Activated T-cell treated with anti-CD3 and anti-CD28 coated beads, Interleukin-2, amount 50 U/mL, for 72 hours (primary cell): ENCODE data around the gene ASTN2. TPM values are rescaled to one million over a fixed set of nuclear protein-coding genes. Genes with fewer than 3 reads are reported as not detected.
"Not testable (repeated sequence)": the region's sequence is repeated elsewhere in the genome, so short reads cannot be mapped to it uniquely, and the experiment has no call there.

ENCODE experiments used
- ATAC-seq, 2 donors: fragments of 150-1000 bp; cut with Tn5 transposase; replicated peaks in 1 of 2; 2 replicates each; pipeline ENCODE4 v1.10.0; 2021; ENCODE audit warnings: moderate library complexity in 2 of 2, mild to moderate bottlenecking in 1 of 2
- DNase-seq, 2 donors: peaks; one replicate each; pipeline ENCODE4 v3.0.0; 2021 to 2022; ENCODE audit warnings: mixed read lengths in 1 of 2
- H3K27ac Mint-ChIP-seq: one replicate; pipeline ENCODE4 v1.8.0; 2022; ENCODE audit warnings: mild to moderate bottlenecking, moderate library complexity, mixed read lengths
- H3K27me3 Mint-ChIP-seq: one replicate; pipeline ENCODE4 v1.8.0; 2022; ENCODE audit warnings: low read depth, mixed read lengths
- H3K36me3 Mint-ChIP-seq, 2 donors: one replicate each; pipeline ENCODE4 v1.8.0; 2022; ENCODE audit warnings: mixed read lengths in 2 of 2, mild to moderate bottlenecking in 1 of 2; ENCODE audit not compliant: insufficient read depth in 2 of 2
- H3K4me1 Mint-ChIP-seq: one replicate; pipeline ENCODE4 v1.8.0; 2022; ENCODE audit warnings: low read depth, mixed read lengths
- H3K4me3 Mint-ChIP-seq, 2 donors: one replicate each; pipeline ENCODE4 v1.8.0; 2022; ENCODE audit warnings: mild to moderate bottlenecking in 2 of 2, mixed read lengths in 2 of 2, moderate library complexity in 2 of 2
- H3K9me3 Mint-ChIP-seq, 2 donors: one replicate each; pipeline ENCODE4 v1.8.0; 2022; ENCODE audit warnings: mixed read lengths in 2 of 2
- total RNA-seq, 2 donors: library from RNA; stranded (reverse); gene quantifications; one replicate each; pipeline ENCODE4 v1.2.3, GENCODE V29; 2022

Gene ASTN2
- total RNA-seq, 2 donors from 2014 or later: 4.2 to 5.6 TPM

- no peak for ATAC-seq
- H3K4me1 Mint-ChIP-seq: no peaks in the 10 kb centered on the region
- H3K27me3 Mint-ChIP-seq: no peaks in the 10 kb centered on the region
- no peak for DNase-seq
- H3K36me3 Mint-ChIP-seq: peaks cover under 1 to 2% of the 10 kb centered on the region in 2 donors
- H3K27ac Mint-ChIP-seq: no peak overlapping the region
- H3K9me3 Mint-ChIP-seq: peaks cover 2 to 7% of the 10 kb centered on the region in 2 donors
- no peak overlapping the region for H3K4me3 Mint-ChIP-seq
Observed at GRCh38 chr9:116461632-116462031, 953.2 kb downstream of the ASTN2 start.

- Mint-ChIP-seq H3K27ac (no peak overlapping the region), H3K4me3 (no peak overlapping the region)
Observed at GRCh38 chr9:116460026-116460425, 954.8 kb downstream of the ASTN2 start.

DNA sequence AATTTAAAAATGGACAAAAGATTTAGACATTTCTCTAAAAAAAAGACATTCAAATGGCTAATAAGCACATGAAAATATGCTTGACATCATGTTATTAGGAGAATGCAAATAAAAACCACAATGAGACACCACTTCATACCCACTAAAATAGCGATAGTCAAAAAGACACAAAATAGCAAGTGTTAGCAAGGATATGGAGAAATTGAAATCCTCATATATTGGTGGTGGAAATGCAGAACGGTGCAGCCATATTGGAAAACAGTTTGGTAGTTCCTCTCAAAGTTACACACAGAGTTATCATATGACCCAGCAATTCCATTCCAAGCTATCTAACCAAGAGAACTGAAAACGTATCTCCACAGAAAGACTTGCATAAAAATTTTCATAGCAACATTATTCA lies 955.3 kb downstream of the ASTN2 start:
- peaks cover 7 to 12% of the 10 kb centered on the region in 2 donors for H3K9me3 Mint-ChIP-seq
- ATAC-seq: no peak
- no peak for DNase-seq
- H3K27ac Mint-ChIP-seq: no peak overlapping the region
- H3K36me3 Mint-ChIP-seq: peaks cover 3 to 8% of the 10 kb centered on the region in 2 donors
- H3K4me1 Mint-ChIP-seq: no peaks in the 10 kb centered on the region
- H3K27me3 Mint-ChIP-seq: no peaks in the 10 kb centered on the region
- no peak overlapping the region for H3K4me3 Mint-ChIP-seq

More at GRCh38 chr9:116460026-116460425, 954.8 kb downstream of the ASTN2 start:
- no peak for ATAC-seq
- no peak for DNase-seq
- H3K27me3 Mint-ChIP-seq: no peaks in the 10 kb centered on the region
- H3K4me1 Mint-ChIP-seq: no peaks in the 10 kb centered on the region
- H3K36me3 Mint-ChIP-seq: peaks cover 3 to 8% of the 10 kb centered on the region in 2 donors
- H3K9me3 Mint-ChIP-seq: peaks cover 7 to 12% of the 10 kb centered on the region in 2 donors

- Mint-ChIP-seq H3K27me3 (no peaks in the 10 kb centered on the region), H3K4me1 (no peaks in the 10 kb centered on the region), H3K27ac (no peak overlapping the region), H3K9me3 (peaks cover 7 to 11% of the 10 kb centered on the region in 2 donors), H3K4me3 (no peak overlapping the region), H3K36me3 (peaks cover 3 to 8% of the 10 kb centered on the region in 2 donors)
- DNase-seq (no peak), ATAC-seq (no peak)
Observed at GRCh38 chr9:116456490-116457088, 958.3 kb downstream of the ASTN2 start.

DNA sequence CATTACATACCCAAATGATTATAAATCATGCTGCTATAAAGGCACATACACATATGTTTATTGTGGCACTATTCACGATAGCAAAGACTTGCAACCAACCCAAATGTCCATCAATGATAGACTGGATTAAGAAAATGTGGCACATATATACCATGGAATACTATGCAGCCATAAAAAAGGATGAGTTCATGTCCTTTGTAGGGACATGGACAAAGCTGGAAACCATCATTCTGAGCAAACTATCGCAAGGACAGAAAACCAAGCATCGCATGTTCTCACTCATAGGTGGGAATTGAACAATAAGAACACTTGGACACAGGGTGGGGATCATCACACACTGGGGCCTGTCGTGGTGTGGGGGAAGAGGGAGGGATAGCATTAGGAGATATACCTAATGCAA lies 960.3 kb downstream of the ASTN2 start:
- H3K4me1 Mint-ChIP-seq, H3K36me3 Mint-ChIP-seq, DNase-seq, H3K9me3 Mint-ChIP-seq, H3K4me3 Mint-ChIP-seq, H3K27ac Mint-ChIP-seq, H3K27me3 Mint-ChIP-seq, ATAC-seq: not testable (repeated sequence)

DNA sequence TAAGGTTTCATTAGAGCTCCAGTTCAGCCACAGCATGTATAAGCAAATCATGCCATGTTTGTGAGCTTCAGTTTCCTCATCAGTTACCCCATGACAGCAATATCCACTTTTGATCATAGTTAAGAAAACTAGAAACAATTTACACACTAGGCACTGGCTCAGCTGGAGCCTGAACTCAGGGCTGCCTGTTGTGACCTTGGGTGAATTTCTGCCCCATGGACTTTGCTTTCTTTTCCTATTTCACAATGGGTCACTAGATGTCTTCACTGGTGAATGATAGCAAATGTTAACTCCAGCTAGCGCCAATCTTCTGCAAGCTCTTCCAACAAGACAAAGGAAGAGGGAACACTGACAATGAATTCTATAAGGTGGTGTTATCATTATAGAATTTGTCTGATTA lies 961.1 kb downstream of the ASTN2 start:
- ATAC-seq: no peak
- no peak overlapping the region for H3K4me3 Mint-ChIP-seq
- no peak overlapping the region for H3K27ac Mint-ChIP-seq
- DNase-seq: no peak
- H3K36me3 Mint-ChIP-seq: peaks cover 3 to 8% of the 10 kb centered on the region in 2 donors
- H3K27me3 Mint-ChIP-seq: no peaks in the 10 kb centered on the region
- peaks cover 7 to 9% of the 10 kb centered on the region in 2 donors for H3K9me3 Mint-ChIP-seq
- no peaks in the 10 kb centered on the region for H3K4me1 Mint-ChIP-seq

DNA sequence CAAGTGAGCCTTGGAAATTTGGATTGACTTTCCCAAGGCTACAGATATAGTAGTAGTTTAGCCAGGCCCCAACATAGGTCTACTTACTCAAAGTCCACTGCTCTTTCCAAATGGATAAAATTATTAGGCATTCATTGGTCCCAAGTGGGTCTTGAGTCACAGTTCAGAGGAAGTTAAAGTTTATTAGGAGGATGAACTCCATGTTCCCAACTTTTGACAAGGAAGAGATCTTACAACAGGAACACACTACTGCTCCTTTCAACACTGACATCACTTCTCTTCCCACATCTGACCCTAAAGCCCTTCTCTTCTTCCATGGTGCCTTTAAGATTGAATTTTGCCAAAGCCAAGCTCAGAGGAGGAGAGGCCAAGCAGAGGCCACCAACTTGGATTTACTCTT lies 962.2 kb downstream of the ASTN2 start:
- Mint-ChIP-seq H3K27ac (no peak overlapping the region), H3K4me1 (no peaks in the 10 kb centered on the region), H3K36me3 (peaks cover 3 to 8% of the 10 kb centered on the region in 2 donors), H3K9me3 (peaks cover 7 to 9% of the 10 kb centered on the region in 2 donors), H3K4me3 (no peak overlapping the region), H3K27me3 (no peaks in the 10 kb centered on the region)
- ATAC-seq: no peak
- no peak for DNase-seq

GRCh38 chr9:116452227-116452626 lies 962.6 kb downstream of the ASTN2 start:
- DNase-seq (no peak), ATAC-seq (no peak)
- H3K4me3 Mint-ChIP-seq: no peak overlapping the region
- peaks cover 3 to 8% of the 10 kb centered on the region in 2 donors for H3K36me3 Mint-ChIP-seq
- no peaks in the 10 kb centered on the region for H3K4me1 Mint-ChIP-seq
- H3K27ac Mint-ChIP-seq: no peak overlapping the region
- H3K27me3 Mint-ChIP-seq: no peaks in the 10 kb centered on the region
- peaks cover 7 to 9% of the 10 kb centered on the region in 2 donors for H3K9me3 Mint-ChIP-seq

DNA sequence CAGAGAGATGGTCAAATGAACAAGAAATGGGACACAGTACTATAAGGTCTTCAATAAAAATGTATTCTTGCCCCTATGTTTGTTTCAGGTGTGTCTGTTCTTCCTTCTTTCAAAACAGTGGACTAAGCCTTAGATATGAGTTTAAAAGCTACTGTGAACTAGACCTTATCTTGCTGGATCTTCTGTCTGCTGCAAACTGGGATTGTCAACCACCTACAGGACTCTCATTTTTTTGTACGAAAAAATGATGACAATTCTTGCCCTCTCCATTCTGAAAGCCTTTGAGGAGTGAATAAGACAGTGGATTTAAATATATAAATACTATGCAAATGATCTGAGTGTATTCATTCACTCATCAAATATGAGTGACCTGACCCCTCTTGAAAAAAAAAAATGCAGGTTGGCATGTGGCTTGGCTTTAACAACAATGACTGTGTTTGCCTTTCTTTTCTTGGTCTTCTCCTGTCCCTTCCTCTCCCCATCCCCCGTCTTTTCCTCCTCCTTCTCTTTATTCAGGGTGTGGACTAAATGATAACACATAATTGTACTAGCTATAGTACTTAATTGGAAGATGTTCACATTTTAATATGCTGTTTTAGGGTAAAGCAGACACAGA lies 963.2 kb downstream of the ASTN2 start:
- ATAC-seq (no peak), DNase-seq (no peak)
- Mint-ChIP-seq H3K4me3 (no peak overlapping the region), H3K4me1 (no peaks in the 10 kb centered on the region), H3K27me3 (no peaks in the 10 kb centered on the region), H3K36me3 (peaks cover under 1 to 7% of the 10 kb centered on the region in 2 donors), H3K9me3 (peaks cover 4 to 5% of the 10 kb centered on the region in 2 donors), H3K27ac (no peak overlapping the region)

DNA sequence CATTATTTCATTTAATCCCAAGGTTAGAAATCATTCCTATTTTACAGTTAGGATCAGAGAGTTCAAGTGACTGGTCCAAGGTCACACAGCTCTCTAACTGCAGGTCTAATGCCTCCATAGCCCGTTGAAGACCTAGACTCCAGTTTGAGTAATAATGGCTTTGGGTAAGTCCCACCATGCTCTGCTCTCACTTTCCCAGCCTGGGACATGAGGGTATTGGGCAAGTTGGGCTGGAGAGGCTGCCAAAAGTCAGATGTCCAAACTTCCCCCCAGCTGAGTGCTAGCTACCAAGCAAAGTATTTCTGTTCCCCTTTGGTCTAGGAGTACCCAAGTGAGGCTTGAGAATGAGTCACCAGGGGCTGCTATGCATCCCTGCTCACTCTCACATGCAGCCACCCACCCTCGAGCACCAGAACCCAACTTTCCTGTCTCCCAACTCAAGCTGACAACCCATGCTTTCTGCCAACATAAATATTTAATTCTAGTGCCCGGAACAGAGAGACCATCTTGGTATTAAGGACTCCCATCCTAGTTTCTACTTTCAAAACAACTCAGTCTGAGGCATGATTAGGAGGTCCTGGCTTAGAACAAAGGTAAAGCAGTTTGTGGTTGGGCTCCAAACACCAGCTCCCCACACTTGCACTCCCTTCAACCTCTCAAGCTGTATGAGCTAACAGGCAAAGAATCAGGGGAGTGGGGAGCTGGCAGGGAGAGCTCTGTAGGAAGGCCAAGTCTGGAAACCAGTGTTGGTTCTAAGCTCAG lies 964.3 kb downstream of the ASTN2 start:
- no peak for DNase-seq
- ATAC-seq: no peak
- no peak overlapping the region for H3K4me3 Mint-ChIP-seq
- no peaks in the 10 kb centered on the region for H3K36me3 Mint-ChIP-seq
- H3K27ac Mint-ChIP-seq: no peak overlapping the region
- H3K9me3 Mint-ChIP-seq: no peaks in the 10 kb centered on the region
- no peaks in the 10 kb centered on the region for H3K4me1 Mint-ChIP-seq
- H3K27me3 Mint-ChIP-seq: no peaks in the 10 kb centered on the region

DNA sequence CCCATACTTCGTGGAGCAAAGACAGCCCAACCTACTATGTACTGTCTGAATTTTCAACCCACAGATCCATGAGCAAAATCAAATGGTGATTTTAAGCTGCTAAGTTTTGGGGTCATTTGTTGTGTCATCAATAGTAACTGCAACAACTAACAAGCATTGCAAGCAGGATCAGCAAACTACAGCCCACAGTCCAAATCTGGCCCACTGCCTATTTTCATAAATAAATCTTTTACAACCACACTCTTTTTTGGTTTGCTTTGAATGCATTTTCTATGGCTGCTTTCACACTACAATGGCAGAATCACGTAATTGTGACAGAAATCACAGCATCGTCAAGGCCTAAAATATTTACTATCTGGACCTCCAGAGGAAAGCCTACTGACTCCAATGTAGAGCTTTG lies 964.9 kb downstream of the ASTN2 start:
- Mint-ChIP-seq H3K36me3 (no peaks in the 10 kb centered on the region), H3K27ac (no peak overlapping the region), H3K4me1 (no peaks in the 10 kb centered on the region), H3K4me3 (no peak overlapping the region), H3K9me3 (no peaks in the 10 kb centered on the region), H3K27me3 (no peaks in the 10 kb centered on the region)
- ATAC-seq (no peak), DNase-seq (no peak)

GRCh38 chr9:116448431-116448830 lies 966.4 kb downstream of the ASTN2 start:
- ATAC-seq: no peak
- no peaks in the 10 kb centered on the region for H3K9me3 Mint-ChIP-seq
- DNase-seq: no peak

DNA sequence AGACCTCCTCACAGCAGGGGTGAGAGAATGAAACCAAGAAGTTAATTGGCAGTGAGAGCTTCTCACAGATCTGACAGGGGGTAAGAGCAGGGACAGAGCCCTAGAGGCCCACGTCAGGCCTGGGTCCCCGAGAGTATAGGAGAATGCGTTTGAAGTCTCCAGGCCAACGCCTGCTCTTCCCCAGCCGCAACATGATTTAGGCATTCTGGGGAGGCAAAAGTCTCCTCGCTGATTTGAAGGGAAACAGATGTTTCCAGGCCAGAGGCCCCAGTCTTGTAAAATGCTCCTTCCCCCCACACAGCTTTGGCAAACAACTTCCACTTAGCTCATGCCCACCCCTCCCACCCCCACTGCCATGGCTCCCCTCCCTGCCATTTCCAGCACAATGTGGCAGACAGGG lies 966.9 kb downstream of the ASTN2 start:
- DNase-seq (no peak), ATAC-seq (no peak)
- H3K4me3 Mint-ChIP-seq: no peak overlapping the region
- H3K27ac Mint-ChIP-seq: no peak overlapping the region
- no peaks in the 10 kb centered on the region for H3K9me3 Mint-ChIP-seq
- no peaks in the 10 kb centered on the region for H3K4me1 Mint-ChIP-seq
- no peaks in the 10 kb centered on the region for H3K36me3 Mint-ChIP-seq
- no peaks in the 10 kb centered on the region for H3K27me3 Mint-ChIP-seq

More at GRCh38 chr9:116448431-116448830, 966.4 kb downstream of the ASTN2 start:
- Mint-ChIP-seq H3K4me1 (no peaks in the 10 kb centered on the region), H3K4me3 (no peak overlapping the region), H3K27me3 (no peaks in the 10 kb centered on the region), H3K36me3 (no peaks in the 10 kb centered on the region), H3K27ac (no peak overlapping the region)
